Activated CD4-positive, alpha-beta T cell treated with anti-CD3 and anti-CD28 coated beads, Interleukin-2, amount 10 ng/mL, durations not matched to agents 24 days and 14 days (primary cell): Measurements from ENCODE around the gene COL7A1. TPM values are rescaled to one million over a fixed set of nuclear protein-coding genes. Genes with fewer than 3 reads are reported as not detected.

Experiments
- DNase-seq: peaks from one replicate; pipeline ENCODE4 v3.0.0; 2022
- H3K27ac Mint-ChIP-seq: one replicate; pipeline ENCODE4 v1.8.0; 2022; ENCODE audit warnings: mild to moderate bottlenecking, mixed read lengths
- H3K27me3 Mint-ChIP-seq: one replicate; pipeline ENCODE4 v1.8.0; 2022; ENCODE audit warnings: mixed read lengths
- H3K36me3 Mint-ChIP-seq: one replicate; pipeline ENCODE4 v1.8.0; 2022; ENCODE audit warnings: low read depth, mild to moderate bottlenecking, mixed read lengths
- H3K4me1 Mint-ChIP-seq: one replicate; pipeline ENCODE4 v1.8.0; 2021; ENCODE audit warnings: mixed read lengths
- H3K4me3 Mint-ChIP-seq: one replicate; pipeline ENCODE4 v1.8.0; 2022; ENCODE audit warnings: mild to moderate bottlenecking, moderate library complexity, mixed read lengths
- H3K9me3 Mint-ChIP-seq: one replicate; pipeline ENCODE4 v1.8.0; 2021; ENCODE audit warnings: mixed read lengths
- intact Hi-C: fragments of 100-400 bp; cut with micrococcal nuclease; formaldehyde crosslinking; loops from one replicate; pipeline ENCODE4 v1.15.1; 2023
- total RNA-seq: library from RNA; stranded (reverse); gene quantifications from 2 replicates; pipeline ENCODE4 v1.2.3, GENCODE V29; 2022

Gene COL7A1
- total RNA-seq, 1 donor from 2014 or later, result 0.56 TPM

DNA sequence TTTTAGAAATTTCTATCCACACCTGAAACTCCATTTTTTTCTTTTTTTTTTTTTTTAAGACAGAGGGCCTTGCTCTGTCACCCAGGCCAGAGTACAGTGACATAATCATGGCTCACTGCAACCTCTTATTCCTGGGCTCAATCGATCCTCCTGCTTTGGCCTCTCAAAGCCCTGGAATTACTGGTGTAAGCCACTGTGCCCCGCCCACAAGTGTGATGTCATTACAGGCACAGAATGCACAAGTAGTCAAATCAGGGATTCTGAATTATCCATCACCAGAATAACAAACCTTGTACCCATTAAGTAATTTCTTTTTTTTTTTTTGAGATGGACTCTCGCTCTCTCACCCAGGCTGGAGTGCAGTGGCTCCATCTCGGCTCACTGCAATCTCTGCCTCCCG, 12.4 kb upstream of the COL7A1 start:
- no peaks in the 10 kb centered on the region for H3K9me3 Mint-ChIP-seq
- H3K27ac Mint-ChIP-seq, result no peak overlapping the region
- intact Hi-C loops, result no loop called here
- peaks cover 52% of the 10 kb centered on the region for H3K36me3 Mint-ChIP-seq
- DNase-seq, result peak; percentile 70
- H3K27me3 Mint-ChIP-seq, result no peaks in the 10 kb centered on the region
- H3K4me3 Mint-ChIP-seq, result no peak overlapping the region
- H3K4me1 Mint-ChIP-seq, result peaks cover 13% of the 10 kb centered on the region

DNA sequence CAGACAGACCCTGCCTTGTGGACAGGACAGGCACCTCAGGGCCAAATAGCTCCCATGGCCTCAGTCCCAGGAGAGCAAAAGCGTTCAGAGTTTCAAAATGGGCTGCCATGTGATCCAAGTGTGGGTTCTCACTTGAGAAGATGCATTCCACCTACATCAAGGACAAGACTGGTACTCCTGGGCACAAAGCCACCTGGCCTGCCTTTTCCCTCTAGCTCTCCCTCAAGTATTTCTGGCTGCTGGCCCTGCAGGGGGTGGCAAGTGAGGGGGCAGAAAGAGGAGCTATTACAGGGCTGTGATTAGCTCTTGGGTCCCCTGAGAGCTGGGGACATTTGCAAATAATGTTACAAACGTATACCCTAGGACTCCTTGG, 6.5 kb upstream of the COL7A1 start:
- Mint-ChIP-seq H3K4me3 (no peak overlapping the region), H3K36me3 (peaks cover 52% of the 10 kb centered on the region), H3K27me3 (no peaks in the 10 kb centered on the region), H3K9me3 (no peaks in the 10 kb centered on the region), H3K4me1 (no peaks in the 10 kb centered on the region), H3K27ac (no peak overlapping the region)
- intact Hi-C loops, result no loop called here
- no peak for DNase-seq

DNA sequence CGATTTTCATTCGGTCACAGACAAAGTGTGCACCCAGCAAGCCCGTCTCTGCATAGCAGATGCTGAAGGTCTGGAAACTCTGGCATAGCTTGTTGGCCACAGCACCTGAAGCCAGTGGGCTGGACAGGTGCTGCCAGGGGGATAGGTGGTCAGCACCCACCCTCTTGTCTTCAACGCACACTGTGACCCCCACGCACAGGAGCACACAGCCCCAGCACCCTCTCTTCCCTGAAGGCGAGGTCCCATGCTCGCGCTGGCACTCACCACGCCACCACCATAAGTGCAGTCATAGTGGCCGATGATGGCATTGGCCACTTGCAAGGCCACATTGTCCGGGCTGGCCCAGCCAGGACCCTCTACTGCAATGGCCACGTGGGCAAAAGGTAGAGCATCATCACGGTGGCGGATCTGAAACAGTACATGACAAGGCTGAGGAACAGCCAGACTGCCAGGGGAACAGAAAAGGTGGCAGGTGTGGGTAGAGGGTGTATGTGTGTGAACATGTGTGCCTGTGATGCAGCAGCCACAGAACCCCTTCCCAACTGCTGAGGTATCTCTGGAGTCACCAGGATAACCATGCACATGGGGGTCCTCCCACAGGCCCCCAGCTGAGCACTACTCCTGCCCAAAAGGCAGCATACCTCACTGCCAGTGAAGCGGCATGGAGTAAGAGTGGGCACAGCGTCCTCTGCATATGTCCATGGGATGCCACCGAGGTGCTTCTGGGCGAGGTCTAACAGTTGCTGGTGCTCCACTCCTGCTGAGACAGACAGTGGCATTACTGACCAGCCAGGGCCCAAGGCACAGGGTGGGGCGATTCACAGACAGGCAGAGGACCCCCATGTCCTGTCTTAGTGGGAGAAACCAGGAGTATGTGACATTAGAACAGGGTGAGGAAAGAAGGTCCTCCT, 5.8 kb upstream of the COL7A1 start:
- Mint-ChIP-seq H3K36me3 (peaks cover 51% of the 10 kb centered on the region), H3K27ac (no peak overlapping the region), H3K9me3 (no peaks in the 10 kb centered on the region), H3K4me3 (no peak overlapping the region), H3K4me1 (no peaks in the 10 kb centered on the region), H3K27me3 (peaks cover 3% of the 10 kb centered on the region)
- DNase-seq, result no peak
- intact Hi-C loops, result no loop called here

DNA sequence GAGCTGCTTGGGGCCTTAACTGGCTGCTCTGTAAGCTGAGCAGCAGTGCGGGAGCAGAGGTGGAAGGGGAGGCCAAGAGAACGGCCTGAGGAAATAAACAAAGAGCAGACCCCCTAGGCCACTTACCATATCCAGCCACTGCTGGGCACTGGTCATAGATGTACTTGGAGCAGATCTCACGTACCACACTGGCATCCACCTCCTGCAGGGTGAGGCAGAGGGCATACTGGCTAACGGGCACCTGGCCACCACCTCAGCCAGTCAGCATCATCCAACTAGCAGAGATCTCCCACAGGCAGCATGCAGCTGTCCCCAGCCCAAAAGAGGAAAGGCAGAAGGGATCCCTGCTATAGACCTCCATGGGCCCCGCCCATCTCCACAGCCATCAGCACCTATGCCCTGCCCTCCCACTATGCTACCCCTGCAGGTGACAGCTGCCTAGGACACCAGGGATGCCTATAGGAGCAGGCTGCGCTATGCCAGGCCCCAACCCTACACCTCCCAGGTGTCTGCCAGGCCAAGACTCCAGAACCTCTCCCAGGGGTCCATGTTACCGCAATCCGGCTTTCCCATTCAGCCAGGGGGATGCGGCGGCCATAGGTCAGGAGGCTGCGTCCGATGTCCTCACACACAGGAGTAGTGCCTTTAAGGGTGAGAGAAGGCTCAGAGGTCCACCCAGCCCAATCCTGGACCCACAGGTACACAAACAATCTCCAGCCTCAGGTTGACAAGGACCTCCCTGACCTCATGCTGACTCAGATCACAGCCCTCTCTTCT, 4.6 kb upstream of the COL7A1 start:
- Mint-ChIP-seq H3K4me1 (no peaks in the 10 kb centered on the region), H3K36me3 (peaks cover 40% of the 10 kb centered on the region), H3K4me3 (no peak overlapping the region), H3K9me3 (no peaks in the 10 kb centered on the region), H3K27me3 (peaks cover 6% of the 10 kb centered on the region), H3K27ac (no peak overlapping the region)
- DNase-seq, result no peak
- intact Hi-C loops, result no loop called here

DNA sequence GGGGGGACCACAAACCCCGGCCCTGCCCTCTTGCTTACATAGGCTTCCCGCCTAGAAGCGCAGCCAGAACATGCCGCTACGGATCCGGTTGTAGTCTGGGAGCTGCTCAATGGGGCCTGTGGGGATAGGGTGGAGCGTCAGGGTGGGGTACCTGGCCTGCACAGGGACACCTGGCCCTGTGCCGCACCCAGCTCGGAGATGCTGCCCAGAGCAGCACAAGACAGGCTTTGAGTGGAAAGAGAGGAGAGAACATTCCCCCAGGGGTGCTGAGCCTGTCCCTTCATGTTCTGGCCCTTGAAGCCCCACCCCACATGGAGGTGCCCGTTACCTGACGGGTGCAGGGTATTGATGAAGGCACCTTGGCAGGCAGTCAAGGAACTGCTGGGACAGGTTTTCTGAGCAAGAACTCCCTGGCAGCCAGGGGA, 4.0 kb upstream of the COL7A1 start:
- H3K4me3 Mint-ChIP-seq, result no peak overlapping the region

GRCh38 chr3:48598323-48599076, 3.4 kb upstream of the COL7A1 start:
- Mint-ChIP-seq H3K27me3 (peaks cover 16% of the 10 kb centered on the region), H3K4me1 (peaks cover 2% of the 10 kb centered on the region), H3K4me3 (no peak overlapping the region), H3K9me3 (no peaks in the 10 kb centered on the region), H3K27ac (no peak overlapping the region), H3K36me3 (peaks cover 30% of the 10 kb centered on the region)
- intact Hi-C loops, result no loop called here
- DNase-seq, result no peak

More for the DNA sequence above, 4.0 kb upstream of the COL7A1 start:
- Mint-ChIP-seq H3K27me3 (peaks cover 12% of the 10 kb centered on the region), H3K9me3 (no peaks in the 10 kb centered on the region), H3K27ac (no peak overlapping the region), H3K36me3 (peaks cover 34% of the 10 kb centered on the region), H3K4me1 (peaks cover 2% of the 10 kb centered on the region)
- DNase-seq, result no peak
- intact Hi-C loops, result no loop called here

- Mint-ChIP-seq H3K27me3 (peaks cover 16% of the 10 kb centered on the region), H3K4me1 (peaks cover 2% of the 10 kb centered on the region), H3K9me3 (no peaks in the 10 kb centered on the region), H3K4me3 (no peak overlapping the region), H3K36me3 (peaks cover 22% of the 10 kb centered on the region), H3K27ac (peak overlapping the region; percentile 9)
- intact Hi-C loops, result no loop called here
- no peak for DNase-seq
Measured at GRCh38 chr3:48597408-48597800, 2.3 kb upstream of the COL7A1 start.

GRCh38 chr3:48596676-48597407, 1.7 kb upstream of the COL7A1 start:
- Mint-ChIP-seq H3K27me3 (peaks cover 16% of the 10 kb centered on the region), H3K4me1 (peaks cover 2% of the 10 kb centered on the region), H3K27ac (peak overlapping the region; percentile 9), H3K9me3 (no peaks in the 10 kb centered on the region), H3K36me3 (peaks cover 20% of the 10 kb centered on the region), H3K4me3 (no peak overlapping the region)
- no peak for DNase-seq
- intact Hi-C loops, result no loop called here

DNA sequence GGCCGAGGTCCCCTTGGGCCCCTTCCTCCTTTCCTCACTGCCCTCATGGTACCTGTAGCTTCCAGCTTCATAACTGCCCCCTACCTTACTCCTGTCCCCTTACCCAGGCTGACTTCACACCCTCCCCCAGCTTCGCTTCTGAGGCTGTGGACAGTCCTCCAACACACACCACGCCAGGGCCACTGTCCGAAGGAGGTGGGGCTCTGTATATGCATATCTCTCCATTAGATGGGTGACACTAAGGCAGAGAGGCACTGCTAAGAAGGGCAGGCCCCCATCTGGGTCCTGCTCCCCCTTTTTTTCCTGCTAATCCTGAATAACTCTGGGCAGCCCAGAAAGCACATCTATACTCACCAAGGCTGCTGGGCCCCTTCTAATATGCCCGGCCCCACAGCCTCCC, 1.0 kb upstream of the COL7A1 start:
- no peak for DNase-seq
- H3K9me3 Mint-ChIP-seq, result no peaks in the 10 kb centered on the region
- intact Hi-C loops, result no loop called here
- H3K4me3 Mint-ChIP-seq, result no peak overlapping the region
- H3K27ac Mint-ChIP-seq, result no peak overlapping the region
- H3K4me1 Mint-ChIP-seq, result peaks cover 2% of the 10 kb centered on the region
- peaks cover 18% of the 10 kb centered on the region for H3K36me3 Mint-ChIP-seq
- peaks cover 16% of the 10 kb centered on the region for H3K27me3 Mint-ChIP-seq

GRCh38 chr3:48595526-48596121, 495 bp upstream of the COL7A1 start:
- Mint-ChIP-seq H3K4me3 (no peak overlapping the region), H3K36me3 (peaks cover 15% of the 10 kb centered on the region), H3K9me3 (no peaks in the 10 kb centered on the region), H3K4me1 (peaks cover 2% of the 10 kb centered on the region), H3K27ac (no peak overlapping the region), H3K27me3 (peaks cover 18% of the 10 kb centered on the region)
- intact Hi-C loops, result no loop called here
- no peak for DNase-seq

GRCh38 chr3:48594417-48595049, 596 bp downstream of the COL7A1 start:
- Mint-ChIP-seq H3K27me3 (peaks cover 22% of the 10 kb centered on the region), H3K4me1 (peaks cover 2% of the 10 kb centered on the region), H3K9me3 (no peaks in the 10 kb centered on the region), H3K36me3 (peaks cover 7% of the 10 kb centered on the region), H3K27ac (no peak overlapping the region), H3K4me3 (no peak overlapping the region)
- intact Hi-C loops, result no loop called here
- no peak for DNase-seq

DNA sequence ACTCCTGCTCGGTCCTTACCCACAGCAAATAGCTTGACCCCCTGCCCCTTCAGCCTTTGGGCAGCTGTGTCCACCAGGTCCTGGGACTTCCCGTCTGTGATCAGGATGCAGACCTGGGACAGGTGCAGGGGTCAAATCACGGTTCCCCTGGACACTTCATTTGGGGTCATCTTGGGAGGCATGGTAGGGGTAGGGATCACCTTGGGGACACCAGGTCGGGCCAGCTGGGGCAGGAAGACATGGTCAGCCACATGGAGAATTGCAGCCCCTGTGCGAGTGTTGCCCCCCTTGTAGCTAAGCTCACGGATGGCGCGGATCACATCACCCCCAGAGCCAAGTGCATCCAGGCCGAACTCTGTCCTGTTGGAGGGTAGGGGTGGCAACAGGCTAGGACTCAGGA, 1.8 kb downstream of the COL7A1 start:
- Mint-ChIP-seq H3K36me3 (peaks cover 7% of the 10 kb centered on the region), H3K27me3 (peaks cover 30% of the 10 kb centered on the region), H3K4me3 (no peak overlapping the region), H3K4me1 (peaks cover 2% of the 10 kb centered on the region), H3K9me3 (no peaks in the 10 kb centered on the region), H3K27ac (no peak overlapping the region)
- intact Hi-C loops, result no loop called here
- no peak for DNase-seq
